Measurements from ENCODE around the gene OR6J1.
"Not testable (repeated sequence)": the region's sequence is repeated elsewhere in the genome, so short reads cannot be mapped to it uniquely, and the experiment has no call there.

The OR6J1 gene

GRCh38 chr14:22644305-22644635 lies at the start of gene OR6J1:
TSS of gene OR6J1 (minus strand) at chr14:22644352. CDS start at chr14:22634811, 9,541 bp downstream.
- no peak for DNase-seq (ENCODE audit: low read depth, low spot score)

- DNase-seq (ENCODE audit: low read depth, low spot score), result no peak
Measured at GRCh38 chr14:22692194-22692593, 48.0 kb upstream of the OR6J1 start.

GRCh38 chr14:22691171-22691570 lies 47.0 kb upstream of the OR6J1 start:
- DNase-seq (ENCODE audit: low read depth, low spot score), result no peak

GRCh38 chr14:22689199-22689598 lies 45.0 kb upstream of the OR6J1 start:
- peak; percentile 17 for DNase-seq (ENCODE audit: low read depth, low spot score)

- DNase-seq (ENCODE audit: low read depth, low spot score), result not testable (repeated sequence)
Measured at GRCh38 chr14:22687969-22688368, 43.8 kb upstream of the OR6J1 start.

DNA sequence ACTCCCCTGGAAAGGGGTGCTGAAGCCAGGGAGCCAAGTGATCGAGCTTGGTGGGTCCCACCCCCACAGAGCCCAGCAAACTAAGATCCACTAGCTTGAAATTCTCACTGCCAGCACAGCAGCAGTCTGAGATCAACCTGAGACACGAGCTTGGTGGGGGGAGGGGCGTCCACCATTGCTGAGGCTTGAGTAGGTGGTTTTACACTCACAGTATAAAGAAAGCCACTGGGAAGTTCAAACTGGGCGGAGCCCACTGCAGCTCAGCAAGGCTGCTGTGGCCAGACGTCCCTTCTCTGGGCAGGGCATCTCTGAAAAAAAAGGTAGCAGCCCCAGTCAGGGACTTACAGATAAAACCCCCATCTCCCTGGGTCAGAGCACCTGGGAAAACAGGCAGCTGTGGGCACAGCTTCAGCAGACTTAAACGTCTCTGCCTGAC lies 42.0 kb upstream of the OR6J1 start:
- DNase-seq (ENCODE audit: low read depth, low spot score), result peak; percentile 68

DNA sequence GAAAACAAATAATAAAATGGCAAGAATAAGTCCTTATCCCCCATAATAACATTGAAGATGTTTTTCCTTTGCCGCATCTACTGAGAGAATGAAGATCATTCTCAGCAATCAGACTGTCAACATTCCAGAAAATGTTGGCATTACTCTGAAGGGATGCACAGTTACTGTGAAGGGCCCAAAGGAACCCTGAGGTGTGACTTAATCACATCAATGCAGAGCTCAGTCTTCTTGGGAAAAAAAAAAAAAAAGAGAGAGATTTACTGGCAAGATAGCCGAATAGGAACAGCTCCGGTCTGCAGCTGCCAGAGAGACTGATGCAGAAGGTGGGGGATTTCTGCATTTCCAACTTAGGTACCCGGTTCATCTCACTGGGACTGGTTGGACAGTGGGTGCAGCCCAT lies 41.3 kb upstream of the OR6J1 start:
- DNase-seq (ENCODE audit: low read depth, low spot score), result peak; percentile 24

- not testable (repeated sequence) for DNase-seq (ENCODE audit: low read depth, low spot score)
Measured at GRCh38 chr14:22683428-22683827, 39.3 kb upstream of the OR6J1 start.

GRCh38 chr14:22678221-22678620 lies 34.1 kb upstream of the OR6J1 start:
- DNase-seq (ENCODE audit: low read depth, low spot score), result no peak

GRCh38 chr14:22677551-22677950 lies 33.4 kb upstream of the OR6J1 start:
- DNase-seq (ENCODE audit: low read depth, low spot score), result peak; percentile 23

- no peak for DNase-seq (ENCODE audit: low read depth, low spot score)
Measured at GRCh38 chr14:22671622-22672021, 27.5 kb upstream of the OR6J1 start.

DNA sequence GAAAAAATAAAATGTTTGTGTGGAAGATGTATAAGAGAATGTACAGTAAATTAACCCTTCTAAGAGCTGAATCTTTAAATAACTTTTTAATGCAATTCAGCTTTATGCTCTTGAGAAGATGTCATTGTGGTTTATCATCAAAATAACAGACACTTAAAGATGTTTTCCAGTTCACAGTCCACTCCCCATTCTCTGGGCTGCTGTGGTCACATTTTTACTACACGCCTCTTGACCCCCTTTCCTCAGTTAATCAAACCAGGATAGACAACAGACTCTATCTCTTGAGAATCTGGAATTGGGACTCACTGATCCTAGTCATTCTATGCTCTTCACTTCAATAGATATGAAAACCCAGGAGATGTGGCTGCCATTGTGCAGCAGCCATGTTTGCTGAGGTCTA lies 24.7 kb upstream of the OR6J1 start:
- DNase-seq (ENCODE audit: low read depth, low spot score), result no peak

DNA sequence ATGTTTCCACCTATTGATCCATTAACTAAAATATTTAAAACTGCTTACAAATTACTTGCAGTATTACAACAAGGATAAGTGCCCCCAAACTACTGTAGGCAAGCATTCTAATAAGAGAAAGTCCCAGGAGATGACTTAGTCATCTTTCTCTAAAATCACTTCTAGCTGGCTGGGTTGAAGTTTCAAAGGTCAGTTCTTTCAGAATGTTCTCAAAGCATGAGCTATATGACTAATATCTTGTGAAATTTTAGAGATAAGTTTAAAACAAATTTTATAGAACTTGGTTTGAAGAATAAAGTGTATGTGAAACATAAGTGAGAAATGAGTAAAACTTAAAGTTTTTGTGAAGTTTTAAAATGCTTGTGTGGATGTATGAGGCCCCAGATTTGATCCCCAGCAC lies 24.3 kb upstream of the OR6J1 start:
- DNase-seq (ENCODE audit: low read depth, low spot score), result no peak

DNA sequence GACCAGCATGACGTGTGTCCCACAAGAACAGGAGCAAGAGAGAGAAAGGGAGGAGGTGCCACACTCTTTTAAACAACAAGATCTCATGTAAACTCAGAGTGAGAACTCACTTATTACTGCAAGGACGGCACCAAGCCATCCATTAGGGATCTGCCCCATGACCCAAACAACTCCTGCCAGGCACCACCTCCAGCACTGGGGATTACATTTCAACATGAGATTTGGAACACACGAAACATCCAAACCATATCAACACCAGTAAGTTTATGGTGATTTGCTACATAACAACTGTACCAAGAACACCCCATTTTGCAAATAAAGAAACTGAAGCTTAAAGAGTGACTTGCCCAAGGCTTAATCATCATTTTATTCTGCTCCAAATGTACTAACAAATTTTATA lies 23.7 kb upstream of the OR6J1 start:
- DNase-seq (ENCODE audit: low read depth, low spot score), result no peak

- no peak for DNase-seq (ENCODE audit: low read depth, low spot score)
Measured at GRCh38 chr14:22666203-22666893, 22.2 kb upstream of the OR6J1 start.

- no peak for DNase-seq (ENCODE audit: low read depth, low spot score)
Measured at GRCh38 chr14:22664261-22664660, 20.1 kb upstream of the OR6J1 start.

GRCh38 chr14:22660654-22661053 lies 16.5 kb upstream of the OR6J1 start:
- no peak for DNase-seq (ENCODE audit: low read depth, low spot score)

GRCh38 chr14:22658946-22659345 lies 14.8 kb upstream of the OR6J1 start:
- no peak for DNase-seq (ENCODE audit: low read depth, low spot score)

DNA sequence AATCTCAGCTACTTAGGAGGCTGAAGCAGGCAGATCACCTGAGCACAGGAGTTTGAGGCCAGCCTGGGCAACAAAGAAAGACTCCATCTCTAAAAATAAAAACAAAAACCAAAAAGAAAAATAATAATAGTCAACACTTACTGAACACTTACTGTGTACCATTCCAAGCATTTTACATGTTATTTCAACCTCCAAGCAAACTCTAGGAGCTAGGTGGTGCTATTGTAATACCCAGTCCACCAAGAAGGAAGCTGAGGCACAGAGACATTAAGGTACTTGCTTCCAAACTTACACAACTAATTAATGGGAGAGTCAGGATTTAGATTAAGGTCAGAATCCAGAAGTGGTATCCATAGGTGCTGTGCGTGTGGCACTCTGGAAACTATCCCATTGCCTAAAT lies 13.7 kb upstream of the OR6J1 start:
- no peak for DNase-seq (ENCODE audit: low read depth, low spot score)

DNA sequence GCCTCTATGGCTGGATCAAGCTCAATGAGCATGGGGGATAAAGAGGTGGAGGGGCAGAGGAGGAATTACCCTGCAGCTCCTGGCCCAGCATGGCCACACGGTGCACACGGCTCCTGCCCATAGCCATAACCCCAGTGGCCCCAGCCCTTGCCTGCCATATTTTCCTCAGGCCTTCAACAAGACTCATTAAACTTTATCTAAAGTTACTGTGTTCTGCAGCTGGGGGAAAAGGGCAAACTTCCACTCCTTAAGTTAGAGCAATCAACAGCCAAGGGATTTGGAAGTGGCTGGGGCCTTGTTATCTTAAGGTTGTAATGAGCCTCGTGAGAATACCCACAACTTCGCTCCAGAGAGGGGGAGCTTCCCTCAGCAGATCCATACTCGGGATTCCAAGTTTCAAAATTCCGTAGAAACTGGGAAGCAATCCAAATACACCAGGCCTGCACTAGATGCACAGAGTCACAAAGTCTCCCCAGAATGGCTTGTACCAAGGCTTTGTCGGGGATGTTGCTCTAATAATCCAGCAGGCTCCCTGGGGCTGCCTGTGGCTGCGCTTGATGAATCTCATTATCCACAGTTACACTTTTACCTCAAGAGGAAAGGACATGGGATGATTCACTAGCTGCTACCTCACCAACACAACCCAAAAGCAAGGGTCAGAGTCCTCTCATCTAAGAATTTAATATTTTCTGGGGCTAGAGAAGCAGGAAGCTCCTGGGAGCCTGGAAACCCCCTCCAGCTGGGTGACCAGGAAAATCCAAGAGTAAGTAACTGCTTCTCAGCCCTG lies 13.0 kb upstream of the OR6J1 start:
- no peak for DNase-seq (ENCODE audit: low read depth, low spot score)

GRCh38 chr14:22656226-22656625 lies 12.1 kb upstream of the OR6J1 start:
- DNase-seq (ENCODE audit: low read depth, low spot score), result no peak

DNA sequence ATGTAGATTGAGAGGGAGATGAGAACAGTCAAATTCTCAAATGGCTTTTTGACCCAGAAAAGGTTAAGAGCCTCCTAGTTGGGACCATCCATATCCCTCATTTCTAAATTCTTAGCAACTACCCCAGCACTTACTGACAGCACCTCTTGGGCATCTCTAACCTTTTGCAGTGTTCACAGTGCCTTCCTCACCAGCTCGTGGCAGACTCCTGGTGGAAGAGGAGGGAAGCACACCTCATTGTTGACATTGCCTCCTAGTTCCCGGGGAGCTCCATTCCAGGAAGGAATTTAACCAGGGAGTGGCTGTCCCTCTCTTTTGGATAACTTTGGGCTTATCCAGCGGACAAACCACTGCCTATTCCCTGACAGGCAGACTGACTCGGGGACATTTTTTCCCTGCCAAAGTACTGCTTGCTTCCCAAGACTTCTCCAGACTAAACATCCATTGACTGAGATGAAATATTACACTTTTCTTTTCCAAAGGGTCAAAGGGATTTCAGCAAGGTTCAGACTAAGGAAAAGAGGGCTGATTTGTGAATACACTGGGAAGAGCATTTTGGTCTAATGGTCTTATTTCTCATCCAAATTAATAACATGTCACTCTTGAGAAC lies 9.0 kb upstream of the OR6J1 start:
- DNase-seq (ENCODE audit: low read depth, low spot score), result peak; percentile 90

DNA sequence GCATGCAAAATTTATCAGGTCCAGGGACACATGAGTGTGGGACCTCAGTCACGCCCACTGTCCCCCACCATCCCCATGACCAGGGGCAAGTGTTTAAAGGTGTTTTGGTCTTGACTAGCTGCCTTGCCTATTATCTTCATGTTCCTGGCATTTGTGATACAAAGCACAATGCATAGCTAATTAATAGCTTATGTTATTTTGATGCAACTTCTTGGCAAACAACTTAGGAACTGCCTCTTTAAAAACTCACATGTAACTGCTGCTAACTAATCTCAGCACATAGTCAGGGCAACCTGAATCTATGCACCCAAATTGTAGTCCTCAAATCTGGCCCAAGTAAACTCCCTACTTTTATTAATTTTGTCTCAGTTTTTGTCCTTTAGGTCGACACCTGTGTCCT lies 7.4 kb upstream of the OR6J1 start:
- DNase-seq (ENCODE audit: low read depth, low spot score), result no peak
